GM10248 (cell line): Measurements from ENCODE around the gene USP17L29.
"Not testable (repeated sequence)": the region's sequence is repeated elsewhere in the genome, so short reads cannot be mapped to it uniquely, and the experiment has no call there.

ENCODE experiments used
- CTCF ChIA-PET: fragments of 300-600 bp; sonication (Branson Sonifier 250); formaldehyde crosslinking; extraction: SDS; loops from one replicate; lab custom pipeline; 2021; ENCODE audit warnings: antibody characterized with exemption; lab: Yijun Ruan, JAX
- POLR2A ChIA-PET: fragments of 350-650 bp; sonication (Branson Sonifier 250); formaldehyde crosslinking; extraction: SDS; loops from one replicate; lab custom pipeline; 2020; ENCODE audit warnings: antibody characterized with exemption; lab: Yijun Ruan, JAX
- DNase-seq: peaks from one replicate; pipeline ENCODE4 v3.0.0; 2012; ENCODE audit errors: extremely low spot score
- CTCF ChIP-seq: IDR thresholded peaks from 2 replicates; pipeline ENCODE4 v1.5.1; 2012; ENCODE audit warnings: mild to moderate bottlenecking, low read depth; ENCODE audit errors: extremely low read depth, missing control alignments, control extremely low read depth

The USP17L29 gene

GRCh38 chr4:9353338-9353737, at the start of gene USP17L29:
Gene USP17L29, plus strand, starts transcription at chr4:9353638. Its CDS starts 0 bp downstream, at chr4:9353638.
- POLR2A ChIA-PET, DNase-seq, CTCF ChIA-PET: not testable (repeated sequence)

GRCh38 chr4:9324191-9324590, 29.2 kb upstream of the USP17L29 start:
- CTCF ChIA-PET, POLR2A ChIA-PET, DNase-seq: not testable (repeated sequence)

GRCh38 chr4:9324865-9325264, 28.6 kb upstream of the USP17L29 start, which contains the start of gene USP17L24:
Gene USP17L24, plus strand, starts transcription at chr4:9325165. Its CDS starts 0 bp downstream, at chr4:9325165.
- POLR2A ChIA-PET, CTCF ChIA-PET: not testable (repeated sequence)

GRCh38 chr4:9329611-9330010, 23.8 kb upstream of the USP17L29 start, which contains the start of gene USP17L25:
Gene USP17L25, plus strand, starts transcription at chr4:9329911. Its CDS starts 0 bp downstream, at chr4:9329911.
- POLR2A ChIA-PET, CTCF ChIA-PET, DNase-seq: not testable (repeated sequence)

More at GRCh38 chr4:9324865-9325264, 28.6 kb upstream of the USP17L29 start, which contains the start of gene USP17L24:
- not testable (repeated sequence) for DNase-seq

GRCh38 chr4:9334358-9334757, 19.1 kb upstream of the USP17L29 start, which contains the start of gene USP17L26:
Gene USP17L26, plus strand, starts transcription at chr4:9334658. Its CDS starts 0 bp downstream, at chr4:9334658.
- POLR2A ChIA-PET, CTCF ChIA-PET, DNase-seq: not testable (repeated sequence)

- CTCF ChIA-PET, POLR2A ChIA-PET, DNase-seq: not testable (repeated sequence)
Measured at GRCh38 chr4:9339103-9339502, 14.3 kb upstream of the USP17L29 start, which contains the start of gene USP17L5. Gene USP17L5, plus strand, starts transcription at chr4:9339403. Its CDS starts 0 bp downstream, at chr4:9339403.

GRCh38 chr4:9343848-9344247, 9.6 kb upstream of the USP17L29 start, which contains the start of gene USP17L27:
Gene USP17L27, plus strand, starts transcription at chr4:9344148. Its CDS starts 0 bp downstream, at chr4:9344148.
- CTCF ChIA-PET, DNase-seq, POLR2A ChIA-PET: not testable (repeated sequence)

- DNase-seq, POLR2A ChIA-PET, CTCF ChIA-PET: not testable (repeated sequence)
Measured at GRCh38 chr4:9348593-9348992, 4.8 kb upstream of the USP17L29 start, which contains the start of gene USP17L28. Gene USP17L28, plus strand, starts transcription at chr4:9348893. Its CDS starts 0 bp downstream, at chr4:9348893.

- CTCF ChIA-PET, POLR2A ChIA-PET: not testable (repeated sequence)
Measured at GRCh38 chr4:9350866-9351265, 2.6 kb upstream of the USP17L29 start.

GRCh38 chr4:9362829-9363228, 9.4 kb downstream of the USP17L29 start, which contains the start of gene USP17L30:
Gene USP17L30, plus strand, starts transcription at chr4:9363129. Its CDS starts 0 bp downstream, at chr4:9363129.
- CTCF ChIA-PET, DNase-seq, POLR2A ChIA-PET: not testable (repeated sequence)

More at GRCh38 chr4:9350866-9351265, 2.6 kb upstream of the USP17L29 start:
- not testable (repeated sequence) for DNase-seq

GRCh38 chr4:9379881-9380280, 26.4 kb downstream of the USP17L29 start:
- POLR2A ChIA-PET, CTCF ChIA-PET, DNase-seq: not testable (repeated sequence)

GRCh38 chr4:9381012-9381534, 27.6 kb downstream of the USP17L29 start:
- CTCF ChIA-PET, POLR2A ChIA-PET, DNase-seq: not testable (repeated sequence)
- TF ChIP-seq CTCF, result peak; percentile 18

- CTCF ChIA-PET, result no interaction called here
- DNase-seq, result no peak
- TF ChIP-seq CTCF, result no peak
- POLR2A ChIA-PET, result no interaction called here
Measured at GRCh38 chr4:9384126-9384525, 30.7 kb downstream of the USP17L29 start.

- DNase-seq, CTCF ChIA-PET, POLR2A ChIA-PET: not testable (repeated sequence)
Measured at GRCh38 chr4:9389001-9389400, 35.6 kb downstream of the USP17L29 start.
